ENCODE data around the gene SCO2.

SCO2 gene

DNA sequence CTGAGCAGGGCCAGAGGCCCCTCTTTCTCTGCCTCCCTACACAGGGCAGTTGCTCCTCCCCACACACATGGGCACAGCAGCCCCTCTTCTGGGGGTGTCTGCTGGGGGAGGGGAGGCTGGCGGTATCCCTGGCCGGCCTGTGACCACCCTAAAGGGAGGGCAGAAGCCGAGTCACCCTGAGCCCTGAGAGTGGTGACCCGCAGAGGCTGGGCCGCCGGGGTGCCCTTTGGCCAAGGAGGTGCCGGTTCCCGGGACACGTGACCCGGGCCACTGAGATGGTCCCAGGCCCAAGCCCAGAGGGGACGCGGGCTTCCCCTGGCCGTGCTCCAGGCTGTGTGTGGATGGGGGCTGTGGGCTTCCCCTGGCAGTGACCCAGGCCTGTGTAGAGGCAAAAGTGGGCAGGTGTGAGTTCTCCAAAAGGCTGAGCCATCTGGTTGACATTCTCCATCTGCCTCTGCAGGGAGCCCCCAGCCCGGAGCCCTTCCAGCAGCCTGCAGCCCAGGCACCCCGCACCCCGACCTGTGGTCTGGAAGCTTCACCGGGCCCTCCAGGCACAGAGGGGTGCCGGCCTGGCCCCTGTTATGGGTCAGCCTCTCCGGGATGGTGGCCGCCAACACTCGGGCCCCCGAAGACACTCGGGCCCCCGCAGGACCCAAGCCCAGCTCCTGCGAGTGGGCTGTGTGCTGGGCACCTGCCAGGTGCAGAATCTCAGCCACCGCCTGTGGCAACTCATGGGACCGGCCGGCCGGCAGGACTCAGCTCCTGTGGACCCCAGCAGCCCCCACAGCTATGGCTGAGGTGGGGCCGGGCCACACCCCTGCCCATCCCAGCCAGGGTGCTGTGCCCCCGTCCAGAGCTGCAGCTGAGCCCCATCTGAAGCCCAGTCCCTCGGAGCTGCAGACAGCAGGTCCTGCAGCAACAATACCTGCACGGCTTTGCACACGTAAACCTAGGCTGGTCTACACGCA lies 43.0 kb downstream of the SCO2 start:
- DNase-seq (ENCODE audit: insufficient read length, low spot score) (no peak), FAIRE-seq (no peak)

DNA sequence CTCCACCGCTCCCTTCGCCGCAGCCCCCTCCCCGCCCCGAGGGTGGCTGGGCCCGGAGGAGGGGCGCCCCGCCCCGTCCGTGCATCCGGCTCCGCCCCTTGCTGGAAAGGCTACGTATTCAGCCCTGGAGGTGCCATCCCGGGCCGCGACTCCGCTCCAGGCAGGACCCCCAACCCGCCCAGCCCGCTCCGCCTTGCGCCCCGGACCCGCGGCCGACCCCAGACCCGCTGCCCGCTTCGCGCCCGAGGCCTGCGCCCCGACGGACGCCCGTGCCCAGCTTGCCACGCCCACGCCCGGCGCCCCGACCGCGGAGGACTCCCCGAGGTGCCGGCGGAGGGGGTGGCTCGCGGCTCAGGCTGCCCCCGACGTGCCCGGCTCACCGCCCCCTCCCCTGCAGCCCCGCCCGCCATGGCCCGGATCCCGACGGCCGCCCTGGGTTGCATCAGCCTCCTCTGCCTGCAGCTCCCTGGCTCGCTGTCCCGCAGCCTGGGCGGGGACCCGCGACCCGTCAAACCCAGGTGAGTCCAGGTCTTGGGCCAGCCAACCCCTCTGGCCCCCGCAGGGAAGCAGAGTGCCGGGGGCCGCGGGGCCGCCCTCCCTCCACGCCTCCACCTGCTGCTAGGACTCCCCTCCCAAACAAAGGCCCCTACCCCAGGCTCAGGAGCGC lies 43.8 kb downstream of the SCO2 start, which contains the start of gene ADM2:
Gene ADM2, plus strand, starts transcription at position 104 of the 667 bp plus-strand sequence. Its CDS starts 305 bp downstream, at position 409.
- FAIRE-seq (no peak), DNase-seq (ENCODE audit: insufficient read length, low spot score) (peak; percentile 53)

DNA sequence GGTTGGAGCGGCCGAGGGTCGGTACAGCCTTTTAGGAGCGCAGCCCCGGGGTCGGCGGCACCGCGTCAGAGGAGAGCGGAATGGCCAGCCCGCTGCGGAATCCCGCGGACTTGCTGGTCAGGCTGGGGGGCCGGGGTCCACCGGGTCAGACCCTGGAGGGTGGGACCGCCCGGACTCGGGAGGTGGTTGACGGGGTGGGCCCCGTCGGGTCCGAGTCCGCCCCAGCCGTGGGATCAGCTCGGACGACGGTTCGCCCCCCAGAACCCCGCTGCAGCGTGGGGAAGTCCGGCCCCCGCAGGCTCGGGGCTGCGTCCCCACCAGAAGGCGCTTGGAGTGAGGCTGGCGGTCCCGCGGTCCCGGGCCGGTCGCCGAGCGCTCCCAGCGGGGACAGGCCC lies 44.4 kb downstream of the SCO2 start:
- DNase-seq (ENCODE audit: insufficient read length, low spot score) (no peak), FAIRE-seq (no peak)

DNA sequence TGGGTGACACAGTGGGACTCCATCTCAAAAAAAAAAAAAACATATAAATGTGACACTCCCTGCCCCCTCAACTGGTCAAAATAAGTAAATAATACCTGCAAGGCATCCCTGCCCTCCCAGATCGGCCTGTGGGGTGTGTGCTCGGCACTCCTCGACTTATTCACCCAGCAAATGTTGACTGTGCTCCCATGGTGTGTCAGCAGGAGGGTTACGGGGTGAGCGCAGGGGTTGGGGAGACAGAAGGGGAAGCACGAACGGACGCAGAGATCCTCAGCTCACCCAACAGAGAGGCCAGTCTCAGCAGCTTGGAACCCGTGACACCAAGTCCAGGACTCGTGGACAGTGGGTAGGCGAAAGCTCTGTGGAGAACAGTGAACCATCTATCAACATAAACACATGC lies 45.7 kb downstream of the SCO2 start:
- no peak for DNase-seq (ENCODE audit: insufficient read length, low spot score)

DNA sequence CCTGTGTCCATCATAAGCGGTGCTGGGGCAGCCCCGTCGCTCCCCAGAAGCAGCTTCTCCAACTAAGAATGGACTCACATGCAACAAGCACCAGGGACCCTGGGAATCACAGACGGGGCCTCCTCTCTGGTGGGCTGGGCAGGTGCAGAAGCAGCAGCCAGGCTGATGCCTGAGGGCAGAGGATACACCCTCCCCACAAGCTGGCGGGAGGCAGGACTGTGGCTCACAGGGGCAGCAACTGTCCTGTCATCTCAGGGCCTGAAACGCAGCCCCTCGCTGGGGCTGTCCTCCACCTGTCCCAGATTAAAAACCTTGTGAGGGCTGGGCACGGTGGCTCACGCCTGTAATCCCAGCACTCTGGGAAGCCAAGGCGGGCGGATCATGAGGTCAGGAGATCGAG lies 47.5 kb downstream of the SCO2 start:
- FAIRE-seq (no peak), DNase-seq (ENCODE audit: insufficient read length, low spot score) (no peak)

More for the DNA sequence above, 45.7 kb downstream of the SCO2 start:
- no peak for FAIRE-seq

DNA sequence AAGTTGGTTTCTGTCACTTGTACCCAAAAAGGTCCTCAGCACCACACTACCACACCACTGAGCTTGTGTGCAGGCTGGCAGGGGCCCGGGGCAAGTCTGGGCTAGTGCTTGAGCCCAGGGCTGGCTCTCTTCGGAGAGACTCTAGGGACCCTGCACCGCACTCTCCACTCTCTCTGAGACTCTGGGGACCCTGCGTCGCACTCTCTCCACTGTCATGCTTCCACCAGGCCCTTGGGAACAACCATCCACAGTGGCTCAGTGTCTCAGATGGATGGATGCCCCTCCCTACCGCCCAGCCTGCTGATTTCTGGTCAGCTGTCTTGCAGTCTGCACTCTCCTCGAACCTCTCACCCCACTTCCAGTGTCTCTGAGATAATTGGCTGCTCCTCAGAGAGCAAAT lies 48.5 kb downstream of the SCO2 start:
- FAIRE-seq (no peak), DNase-seq (ENCODE audit: insufficient read length, low spot score) (no peak)

DNA sequence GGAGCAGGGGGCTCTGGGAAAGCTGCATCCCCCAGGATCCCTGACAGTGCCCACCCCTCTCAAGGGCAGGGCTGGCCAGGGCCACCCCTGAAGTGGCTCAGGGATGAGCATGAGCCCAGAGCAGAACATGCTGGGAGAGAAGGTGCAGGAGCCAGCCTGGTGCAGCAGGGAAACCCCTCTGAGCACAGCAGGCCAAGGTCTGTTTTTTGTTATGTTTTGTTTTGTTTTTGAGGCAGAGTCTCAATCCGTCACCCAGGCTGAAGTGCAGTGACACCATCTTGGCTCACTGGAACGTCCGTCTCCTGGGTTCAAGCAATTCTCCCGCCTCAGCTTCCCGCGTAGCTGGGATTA lies 49.8 kb downstream of the SCO2 start:
- no peak for FAIRE-seq

DNA sequence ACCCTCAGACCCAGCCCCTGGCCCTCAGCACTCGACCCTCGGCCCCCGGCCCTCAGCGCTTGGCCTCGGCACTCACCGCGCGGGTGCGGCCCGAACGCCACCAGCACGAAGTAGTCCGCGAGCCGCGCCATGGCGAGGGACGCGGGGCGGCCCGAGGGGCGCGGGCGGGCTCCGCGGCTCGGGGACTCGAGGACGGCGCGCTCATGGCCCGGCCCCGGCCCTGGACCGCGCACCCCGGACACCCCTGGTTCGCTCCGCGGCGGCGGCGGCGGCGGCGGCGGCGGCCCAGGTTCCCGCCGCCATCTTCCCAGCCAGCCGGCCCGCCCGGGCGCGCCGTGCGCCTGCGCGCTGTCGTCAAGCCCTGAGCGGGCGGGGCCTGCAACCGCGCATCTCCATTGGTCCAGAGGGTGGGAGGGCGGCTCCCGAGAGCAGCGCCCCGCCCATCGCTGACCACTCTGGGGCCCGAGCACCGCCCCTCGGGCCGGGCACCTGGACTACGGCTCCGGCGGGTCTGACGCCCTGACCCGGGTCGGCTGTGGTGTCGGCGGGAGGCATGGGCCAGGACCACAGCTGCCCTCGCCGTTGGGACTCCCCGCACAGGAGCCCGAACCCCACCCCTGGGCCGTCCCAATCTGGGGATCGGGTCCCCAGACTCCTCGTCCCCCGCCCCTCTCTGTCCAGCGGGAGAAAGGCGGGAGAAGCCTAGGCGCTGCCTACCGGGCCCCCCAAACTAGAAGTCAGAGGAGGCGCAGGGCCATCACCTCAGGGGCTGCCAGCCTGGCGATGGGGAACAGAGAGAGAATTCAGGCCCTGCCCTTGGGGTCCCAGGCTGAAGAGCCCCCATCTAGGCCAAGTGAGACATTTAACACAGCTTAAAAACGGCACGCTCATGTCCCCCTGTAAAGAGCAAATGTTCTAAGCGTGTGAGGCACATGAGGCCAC lies 50.4 kb downstream of the SCO2 start, which contains the start of gene SBF1:
Gene SBF1, minus strand, starts transcription at position 326 of the 942 bp plus-strand sequence. Its CDS starts 195 bp downstream, at position 131.
- FAIRE-seq: peak; percentile 85
- peak; percentile 95 for DNase-seq (ENCODE audit: insufficient read length, low spot score)

More for the DNA sequence above, 49.8 kb downstream of the SCO2 start:
- DNase-seq (ENCODE audit: insufficient read length, low spot score): no peak

DNA sequence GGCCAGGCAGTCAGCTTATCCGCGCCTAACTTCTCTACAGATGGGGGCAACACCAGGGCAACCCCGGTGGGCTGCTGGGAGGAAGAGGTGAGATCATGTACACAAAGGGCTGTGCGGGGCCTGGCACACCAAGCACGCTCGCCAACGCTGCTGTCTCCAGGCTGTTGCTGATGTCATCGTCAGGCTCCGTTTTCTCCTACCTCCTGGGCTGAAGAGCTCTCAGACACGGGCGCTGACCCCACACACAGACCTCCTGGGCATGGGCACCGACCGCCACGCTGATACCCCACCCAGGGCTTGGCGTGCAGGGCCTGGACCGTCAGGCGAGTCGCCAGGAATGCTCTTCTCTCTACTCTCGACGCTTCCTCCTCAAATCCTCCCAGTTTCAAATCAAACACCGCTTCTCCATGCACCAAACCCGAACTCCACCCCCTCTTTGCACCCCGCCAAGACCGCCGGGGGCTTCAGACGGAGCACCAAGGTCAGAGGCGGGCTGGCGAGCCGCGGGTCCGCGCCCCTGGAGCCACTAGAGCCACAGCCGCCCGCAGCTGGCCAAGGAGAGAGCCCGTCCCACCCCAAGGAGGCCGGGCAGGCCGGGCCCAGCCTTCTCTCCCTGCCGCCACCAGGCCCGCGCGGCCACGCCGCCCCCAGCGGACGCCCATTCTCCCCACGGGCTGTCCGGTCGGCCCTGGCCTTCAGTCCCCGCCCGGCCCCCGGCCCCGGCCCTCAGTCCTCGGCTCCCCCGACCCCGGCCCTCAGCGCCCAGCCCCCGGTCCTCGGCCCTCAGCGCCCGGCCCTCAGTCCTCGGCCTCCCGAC lies 51.3 kb downstream of the SCO2 start:
- FAIRE-seq: no peak

More for the DNA sequence above, 51.3 kb downstream of the SCO2 start:
- no peak for DNase-seq (ENCODE audit: insufficient read length, low spot score)

Measured in HTR-8/SVneo (cell line).